ENCODE results near the gene GPR18.

GRCh38 chr13:99266827-99267226 is 8.6 kb upstream of the GPR18 start:
- no peak for TF ChIP-seq CTCF (conservative IDR thresholded peaks at IDR 0.05)
- TF ChIP-seq ZFX (IDR thresholded peaks at IDR 0.05): no peak
